HEK293 (cell line): Measurements from ENCODE around the gene SENP7.

ENCODE experiments used
- CTCF ChIA-PET: fragments of 350-600 bp; formaldehyde crosslinking; extraction: SDS; loops from one replicate; lab custom pipeline; 2021; ENCODE audit warnings: antibody characterized with exemption; lab: Yijun Ruan, JAX
- POLR2A ChIA-PET: fragments of 300-600 bp; formaldehyde crosslinking; extraction: SDS; loops from one replicate; lab custom pipeline; 2020; ENCODE audit warnings: antibody characterized with exemption, inconsistent platforms; lab: Yijun Ruan, JAX
- H3K27ac ChIP-seq: fragments of 200-500 bp; sonication (Bioruptor generic); 2 replicates; pipeline ENCODE4 v1.5.1; 2014; ENCODE audit warnings: low read depth, low read length, control low read depth, inconsistent platforms; ENCODE audit errors: extremely low read depth
- H3K36me3 ChIP-seq, 2 experiments: fragments of 200-500 bp in 1 of 2; sonication (Bioruptor generic) in 1 of 2; 1 replicate in 1 of 2; 2 replicates in 1 of 2; pipeline ENCODE4 v1.5.1; 2014 to 2017; ENCODE audit warnings: inconsistent platforms in 2 of 2, low read length in 2 of 2; ENCODE audit not compliant: control insufficient read depth in 2 of 2, insufficient read depth in 1 of 2
- H3K4me1 ChIP-seq: fragments of 200-500 bp; sonication (Bioruptor generic); 2 replicates; pipeline ENCODE4 v1.5.1; 2014; ENCODE audit warnings: mild to moderate bottlenecking, low read length, inconsistent platforms; ENCODE audit not compliant: control insufficient read depth, insufficient read depth
- H3K4me3 ChIP-seq: 2 replicates; pipeline ENCODE4 v1.5.1; 2011; ENCODE audit warnings: low read depth, mild to moderate bottlenecking, control low read depth, low read length, moderate library complexity
- H3K9me3 ChIP-seq: fragments of 200-500 bp; sonication (Bioruptor generic); 2 replicates; pipeline ENCODE4 v1.5.1; 2014; ENCODE audit warnings: low read depth, low read length, inconsistent platforms; ENCODE audit not compliant: control insufficient read depth, insufficient read depth
- KLF1 ChIP-seq: fragments of 450-650 bp; formaldehyde crosslinking; IDR thresholded peaks from 2 replicates; pipeline ENCODE4 v1.5.1; 2016; ENCODE audit warnings: missing biosample characterization, missing genetic modification characterization
- MZF1 ChIP-seq: fragments of 450-650 bp; formaldehyde crosslinking; IDR thresholded peaks from 2 replicates; pipeline ENCODE4 v1.5.1; 2017; ENCODE audit warnings: missing biosample characterization, missing genetic modification characterization, borderline replicate concordance
- PRDM1 ChIP-seq: fragments of 450-650 bp; formaldehyde crosslinking; IDR thresholded peaks from 2 replicates; pipeline ENCODE4; 2016; ENCODE audit warnings: missing biosample characterization, missing genetic modification characterization
- TRIM28 ChIP-seq: IDR thresholded peaks from 2 replicates; pipeline ENCODE4 v1.6.1; 2011; ENCODE audit warnings: low read length, control low read depth, borderline replicate concordance
- YY2 ChIP-seq: fragments of 450-650 bp; formaldehyde crosslinking; IDR thresholded peaks from 2 replicates; pipeline ENCODE4 v1.5.1; 2016; ENCODE audit warnings: missing biosample characterization, missing genetic modification characterization
- ZBTB8A ChIP-seq: fragments of 450-650 bp; formaldehyde crosslinking; IDR thresholded peaks from 2 replicates; pipeline ENCODE4 v1.5.1; 2016; ENCODE audit warnings: missing biosample characterization, missing genetic modification characterization
- ZFP3 ChIP-seq: fragments of 450-650 bp; formaldehyde crosslinking; IDR thresholded peaks from 2 replicates; pipeline ENCODE4 v1.5.1; 2016; ENCODE audit warnings: low read depth, missing biosample characterization, missing genetic modification characterization
- ZFP37 ChIP-seq: fragments of 450-650 bp; formaldehyde crosslinking; IDR thresholded peaks from 2 replicates; pipeline ENCODE4 v1.5.1; 2016; ENCODE audit warnings: missing biosample characterization, missing genetic modification characterization
- ZNF10 ChIP-seq: fragments of 450-650 bp; formaldehyde crosslinking; IDR thresholded peaks from 2 replicates; pipeline ENCODE4 v1.5.1; 2017; ENCODE audit warnings: missing biosample characterization, missing genetic modification characterization
- ZNF146 ChIP-seq: fragments of 450-650 bp; formaldehyde crosslinking; IDR thresholded peaks from 2 replicates; pipeline ENCODE4 v1.5.1; 2016; ENCODE audit warnings: missing biosample characterization, missing genetic modification characterization
- ZNF175 ChIP-seq: fragments of 450-650 bp; formaldehyde crosslinking; IDR thresholded peaks from 2 replicates; pipeline ENCODE4 v1.5.1; 2016; ENCODE audit warnings: missing biosample characterization, missing genetic modification characterization
- ZNF2 ChIP-seq: fragments of 450-650 bp; formaldehyde crosslinking; IDR thresholded peaks from 2 replicates; pipeline ENCODE4 v1.5.1; 2016; ENCODE audit warnings: missing biosample characterization, missing genetic modification characterization
- ZNF221 ChIP-seq: fragments of 450-650 bp; formaldehyde crosslinking; IDR thresholded peaks from 2 replicates; pipeline ENCODE4 v1.5.1; 2017; ENCODE audit warnings: missing biosample characterization, missing genetic modification characterization, borderline replicate concordance
- ZNF23 ChIP-seq: fragments of 450-650 bp; formaldehyde crosslinking; IDR thresholded peaks from 2 replicates; pipeline ENCODE4 v1.5.1; 2016; ENCODE audit warnings: missing biosample characterization, missing genetic modification characterization, borderline replicate concordance
- ZNF24 ChIP-seq: fragments of 450-650 bp; formaldehyde crosslinking; IDR thresholded peaks from 2 replicates; pipeline ENCODE4 v1.5.1; 2016; ENCODE audit warnings: missing biosample characterization, missing genetic modification characterization
- ZNF324 ChIP-seq: fragments of 450-650 bp; formaldehyde crosslinking; IDR thresholded peaks from 2 replicates; pipeline ENCODE4 v1.5.1; 2016; ENCODE audit warnings: missing biosample characterization, missing genetic modification characterization
- ZNF341 ChIP-seq: fragments of 450-650 bp; formaldehyde crosslinking; IDR thresholded peaks from 2 replicates; pipeline ENCODE4; 2016; ENCODE audit warnings: low read depth, missing biosample characterization, missing genetic modification characterization
- ZNF350 ChIP-seq: fragments of 450-650 bp; formaldehyde crosslinking; IDR thresholded peaks from 2 replicates; pipeline ENCODE4 v1.5.0; 2017; ENCODE audit warnings: missing biosample characterization, mild to moderate bottlenecking, missing genetic modification characterization
- ZNF558 ChIP-seq: fragments of 450-650 bp; formaldehyde crosslinking; IDR thresholded peaks from 2 replicates; pipeline ENCODE4 v1.5.1; 2016; ENCODE audit warnings: missing biosample characterization, missing genetic modification characterization
- ZNF560 ChIP-seq: fragments of 450-650 bp; formaldehyde crosslinking; IDR thresholded peaks from 2 replicates; pipeline ENCODE4 v1.5.1; 2017; ENCODE audit warnings: missing biosample characterization, missing genetic modification characterization, borderline replicate concordance
- ZNF600 ChIP-seq: fragments of 450-650 bp; formaldehyde crosslinking; IDR thresholded peaks from 2 replicates; pipeline ENCODE4 v1.5.1; 2016; ENCODE audit warnings: missing biosample characterization, missing genetic modification characterization
- ZNF660 ChIP-seq: fragments of 450-650 bp; IDR thresholded peaks from 2 replicates; pipeline ENCODE4 v1.5.1; 2018; ENCODE audit warnings: missing biosample characterization, mild to moderate bottlenecking, missing genetic modification characterization
- ZSCAN16 ChIP-seq: fragments of 450-650 bp; formaldehyde crosslinking; IDR thresholded peaks from 2 replicates; pipeline ENCODE4 v1.5.1; 2016; ENCODE audit warnings: missing biosample characterization, missing genetic modification characterization
- TF ChIP-seq, protein P1 (sequence below): fragments of 450-650 bp; formaldehyde crosslinking; IDR thresholded peaks from 2 replicates; pipeline ENCODE4 v1.5.1; 2017; ENCODE audit warnings: missing biosample characterization, missing genetic modification characterization
- TF ChIP-seq, protein P2 (sequence below): fragments of 450-650 bp; formaldehyde crosslinking; IDR thresholded peaks from 2 replicates; pipeline ENCODE4 v1.5.1; 2016; ENCODE audit warnings: missing biosample characterization, missing genetic modification characterization
- TF ChIP-seq, protein P3 (sequence below): fragments of 450-650 bp; formaldehyde crosslinking; IDR thresholded peaks from 2 replicates; pipeline ENCODE4 v1.5.1; 2016; ENCODE audit warnings: missing biosample characterization, missing genetic modification characterization
- TF ChIP-seq, protein P4 (sequence below): fragments of 450-650 bp; formaldehyde crosslinking; IDR thresholded peaks from 2 replicates; pipeline ENCODE4 v1.5.1; 2016; ENCODE audit warnings: missing biosample characterization, missing genetic modification characterization
- TF ChIP-seq, protein P5 (sequence below): fragments of 450-650 bp; formaldehyde crosslinking; IDR thresholded peaks from 2 replicates; pipeline ENCODE4 v1.5.1; 2017; ENCODE audit warnings: missing biosample characterization, missing genetic modification characterization

Gene SENP7

DNA sequence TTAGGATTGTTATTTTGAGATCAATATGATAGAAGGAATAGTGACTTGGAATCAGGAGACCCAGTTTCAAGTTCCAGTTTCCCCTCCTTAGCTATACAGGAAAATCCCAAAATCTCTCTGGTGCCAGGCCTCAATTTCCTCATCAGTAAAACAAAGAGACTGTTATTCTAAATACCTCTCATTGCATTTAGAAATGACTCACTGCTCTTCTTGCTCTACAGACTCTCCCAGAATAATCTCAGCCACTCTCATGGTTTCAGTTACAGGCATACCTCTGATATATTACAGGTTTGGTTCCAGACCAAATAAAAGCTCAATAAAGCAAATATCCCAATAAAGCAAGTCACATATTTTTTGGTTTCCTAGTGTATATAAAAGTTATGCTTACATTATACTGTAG is 221.0 kb downstream of the SENP7 start:
- Histone ChIP-seq H3K4me1 (no peaks in the 10 kb centered on the region), H3K27ac (no peak overlapping the region), H3K36me3 (no peaks in the 10 kb centered on the region), H3K4me3 (no peak overlapping the region), H3K9me3 (no peaks in the 10 kb centered on the region)
- ChIA-PET POLR2A (no interaction called here), CTCF (no interaction called here)
- TF ChIP-seq ZNF600 (tag by site-specific recombination) = no peak
- no peak for TF ChIP-seq ZNF350 (tag by site-specific recombination)
- no peak for TF ChIP-seq ZNF10 (tag by site-specific recombination)
- TF ChIP-seq, protein P1, sequence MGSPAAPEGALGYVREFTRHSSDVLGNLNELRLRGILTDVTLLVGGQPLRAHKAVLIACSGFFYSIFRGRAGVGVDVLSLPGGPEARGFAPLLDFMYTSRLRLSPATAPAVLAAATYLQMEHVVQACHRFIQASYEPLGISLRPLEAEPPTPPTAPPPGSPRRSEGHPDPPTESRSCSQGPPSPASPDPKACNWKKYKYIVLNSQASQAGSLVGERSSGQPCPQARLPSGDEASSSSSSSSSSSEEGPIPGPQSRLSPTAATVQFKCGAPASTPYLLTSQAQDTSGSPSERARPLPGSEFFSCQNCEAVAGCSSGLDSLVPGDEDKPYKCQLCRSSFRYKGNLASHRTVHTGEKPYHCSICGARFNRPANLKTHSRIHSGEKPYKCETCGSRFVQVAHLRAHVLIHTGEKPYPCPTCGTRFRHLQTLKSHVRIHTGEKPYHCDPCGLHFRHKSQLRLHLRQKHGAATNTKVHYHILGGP (tag by site-specific recombination) = no peak
- no peak for TF ChIP-seq ZSCAN16 (tag by site-specific recombination)
- no peak for TF ChIP-seq PRDM1 (tag by site-specific recombination)
- no peak for TF ChIP-seq ZNF558 (tag by site-specific recombination)
- no peak for TF ChIP-seq ZFP3 (tag by site-specific recombination)
- TF ChIP-seq ZNF2 = no peak
- TF ChIP-seq ZFP37 = no peak
- TF ChIP-seq YY2 (tag by site-specific recombination) = no peak
- TF ChIP-seq ZNF221 (tag by site-specific recombination) = no peak
- no peak for TF ChIP-seq ZBTB8A (tag by site-specific recombination)
- no peak for TF ChIP-seq TRIM28
- TF ChIP-seq MZF1 (tag by site-specific recombination) = no peak
- TF ChIP-seq ZNF24 (tag by site-specific recombination) = no peak
- TF ChIP-seq ZNF175 = no peak
- no peak for TF ChIP-seq ZNF23 (tag by site-specific recombination)
- TF ChIP-seq, protein P2, sequence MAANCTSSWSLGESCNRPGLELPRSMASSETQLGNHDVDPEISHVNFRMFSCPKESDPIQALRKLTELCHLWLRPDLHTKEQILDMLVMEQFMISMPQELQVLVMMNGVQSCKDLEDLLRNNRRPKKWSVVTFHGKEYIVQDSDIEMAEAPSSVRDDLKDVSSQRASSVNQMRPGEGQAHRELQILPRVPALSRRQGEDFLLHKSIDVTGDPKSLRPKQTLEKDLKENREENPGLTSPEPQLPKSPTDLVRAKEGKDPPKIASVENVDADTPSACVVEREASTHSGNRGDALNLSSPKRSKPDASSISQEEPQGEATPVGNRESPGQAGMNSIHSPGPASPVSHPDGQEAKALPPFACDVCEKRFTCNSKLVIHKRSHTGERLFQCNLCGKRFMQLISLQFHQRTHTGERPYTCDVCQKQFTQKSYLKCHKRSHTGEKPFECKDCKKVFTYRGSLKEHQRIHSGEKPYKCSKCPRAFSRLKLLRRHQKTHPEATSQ = no peak

- Histone ChIP-seq H3K9me3 (no peaks in the 10 kb centered on the region), H3K4me1 (no peaks in the 10 kb centered on the region), H3K36me3 (no peaks in the 10 kb centered on the region), H3K27ac (no peak overlapping the region), H3K4me3 (no peak overlapping the region)
- ChIA-PET POLR2A (no interaction called here), CTCF (no interaction called here)
- TF ChIP-seq ZNF341 (no peak), ZNF146 (tag by site-specific recombination) (0 out of 2 replicates have a peak, but pooled peaks have one; percentile 51)
- TF ChIP-seq, all 188 proteins: peak for 1
These were observed 224.7 kb downstream of the SENP7 start for GRCh38 chr3:101288294-101288693.

DNA sequence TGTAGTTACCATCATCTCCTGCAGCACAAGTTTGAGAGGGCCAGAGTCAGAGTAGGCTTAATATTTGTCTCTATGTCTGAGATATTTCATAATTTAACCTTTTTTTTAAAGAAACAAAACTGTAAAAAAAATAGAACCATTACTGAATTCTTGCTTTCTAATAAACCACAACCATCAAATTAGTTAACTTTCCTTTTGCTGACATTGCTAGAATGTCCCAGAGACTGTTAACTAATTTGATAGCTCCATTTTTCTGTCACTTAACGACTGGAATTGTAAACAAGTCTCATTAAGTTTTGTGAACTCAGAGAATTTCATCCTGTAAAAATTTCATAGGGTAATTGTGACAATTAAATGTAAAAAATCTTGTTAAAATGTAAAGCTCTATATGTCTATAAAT is 228.3 kb downstream of the SENP7 start:
- ChIA-PET CTCF (no interaction called here), POLR2A (no interaction called here)
- H3K27ac ChIP-seq = no peak overlapping the region
- H3K36me3 ChIP-seq = no peaks in the 10 kb centered on the region
- no peaks in the 10 kb centered on the region for H3K4me1 ChIP-seq
- H3K9me3 ChIP-seq = no peaks in the 10 kb centered on the region
- no peak overlapping the region for H3K4me3 ChIP-seq
- TF ChIP-seq ZNF660 (tag by site-specific recombination) (no peak), KLF1 (tag by site-specific recombination) (no peak), ZNF560 (no peak), TRIM28 (no peak), ZNF324 (tag by site-specific recombination) (no peak)
- TF ChIP-seq, protein P3, sequence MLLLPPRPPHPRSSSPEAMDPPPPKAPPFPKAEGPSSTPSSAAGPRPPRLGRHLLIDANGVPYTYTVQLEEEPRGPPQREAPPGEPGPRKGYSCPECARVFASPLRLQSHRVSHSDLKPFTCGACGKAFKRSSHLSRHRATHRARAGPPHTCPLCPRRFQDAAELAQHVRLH (tag by site-specific recombination) = no peak
- TF ChIP-seq, protein P4, sequence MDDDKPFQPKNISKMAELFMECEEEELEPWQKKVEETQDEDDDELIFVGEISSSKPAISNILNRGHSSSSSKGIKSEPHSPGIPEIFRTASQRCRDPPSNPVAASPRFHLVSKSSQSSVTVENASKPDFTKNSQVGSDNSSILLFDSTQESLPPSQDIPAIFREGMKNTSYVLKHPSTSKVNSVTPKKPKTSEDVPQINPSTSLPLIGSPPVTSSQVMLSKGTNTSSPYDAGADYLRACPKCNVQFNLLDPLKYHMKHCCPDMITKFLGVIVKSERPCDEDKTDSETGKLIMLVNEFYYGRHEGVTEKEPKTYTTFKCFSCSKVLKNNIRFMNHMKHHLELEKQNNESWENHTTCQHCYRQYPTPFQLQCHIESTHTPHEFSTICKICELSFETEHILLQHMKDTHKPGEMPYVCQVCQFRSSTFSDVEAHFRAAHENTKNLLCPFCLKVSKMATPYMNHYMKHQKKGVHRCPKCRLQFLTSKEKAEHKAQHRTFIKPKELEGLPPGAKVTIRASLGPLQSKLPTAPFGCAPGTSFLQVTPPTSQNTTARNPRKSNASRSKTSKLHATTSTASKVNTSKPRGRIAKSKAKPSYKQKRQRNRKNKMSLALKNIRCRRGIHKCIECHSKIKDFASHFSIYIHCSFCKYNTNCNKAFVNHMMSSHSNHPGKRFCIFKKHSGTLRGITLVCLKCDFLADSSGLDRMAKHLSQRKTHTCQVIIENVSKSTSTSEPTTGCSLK (tag by site-specific recombination) = no peak
- TF ChIP-seq, protein P5, sequence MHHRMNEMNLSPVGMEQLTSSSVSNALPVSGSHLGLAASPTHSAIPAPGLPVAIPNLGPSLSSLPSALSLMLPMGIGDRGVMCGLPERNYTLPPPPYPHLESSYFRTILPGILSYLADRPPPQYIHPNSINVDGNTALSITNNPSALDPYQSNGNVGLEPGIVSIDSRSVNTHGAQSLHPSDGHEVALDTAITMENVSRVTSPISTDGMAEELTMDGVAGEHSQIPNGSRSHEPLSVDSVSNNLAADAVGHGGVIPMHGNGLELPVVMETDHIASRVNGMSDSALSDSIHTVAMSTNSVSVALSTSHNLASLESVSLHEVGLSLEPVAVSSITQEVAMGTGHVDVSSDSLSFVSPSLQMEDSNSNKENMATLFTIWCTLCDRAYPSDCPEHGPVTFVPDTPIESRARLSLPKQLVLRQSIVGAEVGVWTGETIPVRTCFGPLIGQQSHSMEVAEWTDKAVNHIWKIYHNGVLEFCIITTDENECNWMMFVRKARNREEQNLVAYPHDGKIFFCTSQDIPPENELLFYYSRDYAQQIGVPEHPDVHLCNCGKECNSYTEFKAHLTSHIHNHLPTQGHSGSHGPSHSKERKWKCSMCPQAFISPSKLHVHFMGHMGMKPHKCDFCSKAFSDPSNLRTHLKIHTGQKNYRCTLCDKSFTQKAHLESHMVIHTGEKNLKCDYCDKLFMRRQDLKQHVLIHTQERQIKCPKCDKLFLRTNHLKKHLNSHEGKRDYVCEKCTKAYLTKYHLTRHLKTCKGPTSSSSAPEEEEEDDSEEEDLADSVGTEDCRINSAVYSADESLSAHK (tag by site-specific recombination) = no peak
